Measurements from ENCODE around the gene GNS. TPM values are rescaled to one million over a fixed set of nuclear protein-coding genes. Genes with fewer than 3 reads are reported as not detected.

The GNS gene
- total RNA-seq, 1 donor from 2014 or later = 101 TPM

DNA sequence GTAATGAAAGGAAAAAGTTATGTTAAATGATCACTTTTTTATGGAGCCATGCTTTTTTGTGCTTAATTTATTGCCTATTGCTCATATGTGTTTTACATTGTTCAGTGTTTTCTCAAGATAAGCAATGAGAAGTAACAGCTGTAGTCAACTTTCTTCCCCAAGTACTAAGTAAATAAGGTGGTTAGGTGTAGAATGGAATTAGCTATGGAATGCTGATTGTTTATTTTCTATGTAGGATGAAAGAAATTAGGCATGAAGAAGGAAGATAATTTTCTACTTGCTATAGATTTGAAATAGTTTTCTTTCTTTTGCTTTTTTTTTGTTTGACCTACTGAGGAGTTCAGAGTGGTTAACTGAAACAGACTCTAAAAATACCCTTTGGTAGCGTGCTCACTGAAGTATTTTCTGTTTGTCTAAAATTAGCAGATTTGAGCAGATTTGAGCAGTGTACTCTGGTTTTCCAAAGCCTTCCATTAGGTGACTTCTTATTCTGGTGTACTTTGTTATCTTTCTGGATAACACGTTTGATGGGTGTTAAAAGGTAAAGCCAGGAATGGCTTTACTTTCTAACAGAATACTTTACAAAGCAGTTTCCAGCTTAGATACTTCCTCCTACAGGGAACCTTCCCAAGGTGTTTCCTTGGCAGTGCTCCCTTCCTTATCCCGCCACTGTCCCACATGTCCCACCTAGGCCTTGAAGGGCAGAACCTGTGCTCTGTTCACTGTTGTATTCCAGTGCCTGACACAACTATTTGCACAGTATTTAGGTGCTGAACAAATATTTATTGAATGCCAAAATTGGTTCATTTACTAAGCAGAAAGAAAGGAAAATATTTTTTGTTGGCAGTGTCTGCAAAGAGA lies 92.9 kb downstream of the GNS start:
- ATAC-seq = no peak
- intact Hi-C loops (cut with DNase I) = loop anchor here (5.0 kb wide), 1 partner anchor 39 kb away; no protein-coding TSS in a partner anchor

DNA sequence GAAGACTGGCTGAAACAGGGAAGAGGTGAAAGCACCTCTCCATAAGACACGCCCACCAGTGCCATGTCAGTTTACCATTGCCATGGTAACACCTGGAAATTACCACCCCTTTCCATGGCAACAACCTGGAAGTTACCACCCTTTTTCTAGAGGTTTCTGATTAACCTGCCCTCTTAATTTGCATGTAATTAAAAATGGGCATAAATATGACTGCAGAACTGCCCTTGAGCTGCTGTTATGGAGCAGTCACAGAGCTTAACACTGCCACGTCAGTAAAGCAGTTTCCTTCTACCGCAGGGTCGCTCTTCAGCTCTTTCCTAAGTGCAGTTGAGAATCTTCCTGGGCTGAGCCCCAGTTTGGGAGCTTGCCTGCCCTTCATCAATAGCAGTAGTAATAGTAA lies 93.7 kb downstream of the GNS start:
- intact Hi-C loops (cut with DNase I) = loop anchor here (5.0 kb wide), 1 partner anchor 38 kb away; no protein-coding TSS in a partner anchor
- ATAC-seq = no peak

More for the DNA sequence above, 92.9 kb downstream of the GNS start:
- no peak for DNase-seq (ENCODE audit: missing footprints)

More for the DNA sequence above, 93.7 kb downstream of the GNS start:
- DNase-seq (ENCODE audit: missing footprints) = no peak

Other genes starting within 250 kb of the GNS start
- 123 TPM for gene RASSF3, start 148.9 kb downstream of the GNS start, total RNA-seq
- gene TBC1D30, start 65.2 kb upstream of the GNS start, total RNA-seq = 0.35 TPM

Data from Right ventricle myocardium inferior (tissue), 1 donor.